Measurements from ENCODE around the gene CDH26.

GRCh38 chr20:59954718-59955117 lies 3.5 kb upstream of the CDH26 start:
- TF ChIP-seq CTCF (conservative IDR thresholded peaks at IDR 0.05 in 1 of 2, IDR thresholded peaks at IDR 0.05 in 1 of 2; ENCODE audit: extremely low read depth in 1 of 2, insufficient read depth in 1 of 2, low read depth in 1 of 2, low read length in 2 of 2) (no peak), EZH2 (IDR thresholded peaks at IDR 0.05; ENCODE audit: borderline replicate concordance, low read length) (no peak)

Data from mammary epithelial cell (primary cell).